ENCODE measurements around the gene NAA20. TPM values are rescaled to one million over a fixed set of nuclear protein-coding genes. Genes with fewer than 3 reads are reported as not detected.
A peak's percentile ranks its signal among the peaks of the same experiment; 100 is the strongest.

The NAA20 gene
- total and polyA plus RNA-seq, 2 donors from 2014 or later = 72.8 to 104 TPM

GRCh38 chr20:19991308-19991707, 25.9 kb upstream of the NAA20 start:
- peaks cover 7 to 50% (median 27%) of the 10 kb centered on the region in 3 donors for H3K4me1 ChIP-seq (ENCODE audit: control insufficient read depth in 2 of 3, insufficient read depth in 2 of 3, low read depth in 1 of 3, low read length in 3 of 3)
- FAIRE-seq = no peak
- no peak for DNase-seq
- no peaks in the 10 kb centered on the region for H3K27me3 ChIP-seq (ENCODE audit: control insufficient read depth, insufficient read depth, low read length)
- TF ChIP-seq CTCF (IDR thresholded peaks at IDR 0.05; ENCODE audit: borderline replicate concordance, extremely low read depth, insufficient read depth) = no peak
- peaks cover 0 to 12% (median 5%) of the 10 kb centered on the region in 3 donors for H3K36me3 ChIP-seq (ENCODE audit: control insufficient read depth in 2 of 3, insufficient read depth in 3 of 3, low read length in 3 of 3)
- H3K9me3 ChIP-seq (ENCODE audit: control insufficient read depth in 2 of 3, insufficient read depth in 1 of 3, low read length in 3 of 3) = no peaks in the 10 kb centered on the region
- intact Hi-C loops (cut with DNase I) = loop anchor here (10.0 kb wide), 2 partner anchors 207 to 297 kb away; no protein-coding TSS in a partner anchor
- H3K27ac ChIP-seq (ENCODE audit: low read depth in 2 of 2, low read length in 2 of 2) = peak overlapping the region in 1 of 2 donors; percentile 24
- H3K9ac ChIP-seq (ENCODE audit: low read length in 3 of 3) = peak overlapping the region in 1 of 3 donors; percentile 27
- H3K4me3 ChIP-seq (ENCODE audit: low read length in 3 of 3) = no peak overlapping the region

DNA sequence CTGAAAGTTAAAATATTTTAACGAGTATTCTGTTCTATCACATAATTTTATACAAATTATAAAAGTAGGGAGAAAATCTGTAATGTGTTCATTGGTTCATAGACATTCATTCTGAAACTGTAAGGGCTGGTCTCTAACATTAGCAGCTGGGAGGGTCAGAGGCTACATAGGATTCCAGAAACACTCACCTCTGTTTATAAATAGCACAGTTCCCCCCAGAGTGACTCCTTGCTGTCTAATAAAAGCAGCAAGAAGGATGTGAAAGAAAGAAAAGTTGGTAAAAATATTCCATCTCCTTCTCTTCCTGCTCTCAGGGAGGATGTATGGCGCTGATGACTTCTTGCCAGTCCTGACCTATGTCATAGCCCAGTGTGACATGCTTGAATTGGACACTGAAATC, 25.3 kb upstream of the NAA20 start:
- H3K4me3 ChIP-seq (ENCODE audit: low read length in 3 of 3) = no peak overlapping the region
- H3K9ac ChIP-seq (ENCODE audit: low read length in 3 of 3) = no peak overlapping the region
- DNase-seq (no peak), FAIRE-seq (no peak)
- TF ChIP-seq CTCF (IDR thresholded peaks at IDR 0.05; ENCODE audit: borderline replicate concordance, extremely low read depth, insufficient read depth) = no peak
- H3K27ac ChIP-seq (ENCODE audit: low read depth in 2 of 2, low read length in 2 of 2) = no peak overlapping the region
- H3K27me3 ChIP-seq (ENCODE audit: control insufficient read depth, insufficient read depth, low read length) = no peaks in the 10 kb centered on the region
- peaks cover 7 to 49% (median 25%) of the 10 kb centered on the region in 3 donors for H3K4me1 ChIP-seq (ENCODE audit: control insufficient read depth in 2 of 3, insufficient read depth in 2 of 3, low read depth in 1 of 3, low read length in 3 of 3)
- H3K9me3 ChIP-seq (ENCODE audit: control insufficient read depth in 2 of 3, insufficient read depth in 1 of 3, low read length in 3 of 3) = no peaks in the 10 kb centered on the region
- H3K36me3 ChIP-seq (ENCODE audit: control insufficient read depth in 2 of 3, insufficient read depth in 3 of 3, low read length in 3 of 3) = peaks cover 1 to 17% (median 10%) of the 10 kb centered on the region in 3 donors
- intact Hi-C loops (cut with DNase I) = loop anchor here (10.0 kb wide), 2 partner anchors 207 to 297 kb away; no protein-coding TSS in a partner anchor

GRCh38 chr20:19992996-19993908, 23.9 kb upstream of the NAA20 start:
- H3K27ac ChIP-seq (ENCODE audit: low read depth in 2 of 2, low read length in 2 of 2) = peak overlapping the region; percentile 34 to 59
- peaks cover 7 to 45% (median 23%) of the 10 kb centered on the region in 3 donors for H3K4me1 ChIP-seq (ENCODE audit: control insufficient read depth in 2 of 3, insufficient read depth in 2 of 3, low read depth in 1 of 3, low read length in 3 of 3)
- H3K9ac ChIP-seq (ENCODE audit: low read length in 3 of 3) = peak overlapping the region in 1 of 3 donors; percentile 11
- TF ChIP-seq CTCF (IDR thresholded peaks at IDR 0.05; ENCODE audit: borderline replicate concordance, extremely low read depth, insufficient read depth) = no peak
- H3K4me3 ChIP-seq (ENCODE audit: low read length in 3 of 3) = no peak overlapping the region
- H3K27me3 ChIP-seq (ENCODE audit: control insufficient read depth, insufficient read depth, low read length) = no peaks in the 10 kb centered on the region
- no peak for FAIRE-seq
- intact Hi-C loops (cut with DNase I) = loop anchor here (10.0 kb wide), 2 partner anchors 208 to 298 kb away; no protein-coding TSS in a partner anchor
- H3K9me3 ChIP-seq (ENCODE audit: control insufficient read depth in 2 of 3, insufficient read depth in 1 of 3, low read length in 3 of 3) = no peaks in the 10 kb centered on the region
- DNase-seq = no peak
- H3K36me3 ChIP-seq (ENCODE audit: control insufficient read depth in 2 of 3, insufficient read depth in 3 of 3, low read length in 3 of 3) = peaks cover 3 to 23% (median 14%) of the 10 kb centered on the region in 3 donors

All from kidney (tissue), 14 donors.